Right lobe of liver (tissue), 6 donors: ENCODE results near the gene IL1RAP. TPM values are rescaled to one million over a fixed set of nuclear protein-coding genes. Genes with fewer than 3 reads are reported as not detected.

Experiments used
- ATAC-seq, 4 donors: fragments of 200-7000 bp; cut with Tn5 transposase; one replicate each; pipeline ENCODE4 v1.9.1; 2020; ENCODE audit warnings: mild to moderate bottlenecking in 4 of 4, moderate library complexity in 4 of 4
- DNase-seq, 3 donors: peaks; one replicate each; pipeline ENCODE4 v3.0.0-alpha.2; 2020
- H3K27ac ChIP-seq, 3 donors: fragments of 200-600 bp; one replicate each; pipeline ENCODE4 v1.8.0; 2022
- H3K27me3 ChIP-seq, 2 donors: fragments of 200-600 bp; one replicate each; pipeline ENCODE4 v1.8.0; 2022
- H3K36me3 ChIP-seq, 4 donors: fragments of 200-600 bp; sonication (generic) in 1 of 4; one replicate each; pipeline versions ENCODE4 v1.5.1 to v1.8.0; 2017 to 2022; ENCODE audit warnings: control low read depth in 1 of 4
- H3K4me1 ChIP-seq, 4 donors: fragments of 200-600 bp; sonication (generic) in 1 of 4; one replicate each; pipeline versions ENCODE4 v1.5.1 to v1.8.0; 2017 to 2022; ENCODE audit warnings: control low read depth in 1 of 4
- H3K4me3 ChIP-seq, 3 donors: fragments of 200-600 bp; one replicate each; pipeline ENCODE4 v1.8.0; 2022
- H3K9me3 ChIP-seq, 4 donors: fragments of 200-600 bp; sonication (generic) in 1 of 4; one replicate each; pipeline versions ENCODE4 v1.5.1 to v1.8.0; 2017 to 2022; ENCODE audit warnings: control low read depth in 1 of 4
- POLR2A ChIP-seq: fragments of 450-650 bp; IDR thresholded peaks from one replicate; pipeline ENCODE4 v1.6.1; 2017; ENCODE audit warnings: antibody characterized with exemption, mild to moderate bottlenecking
- WGBS: methylation state at CpG from one replicate; pipeline ENCODE4 v1.1.6; 2018; ENCODE audit warnings: low coverage, low lambda C conversion rate; ENCODE audit not compliant: insufficient coverage; ENCODE audit errors: missing lambda C conversion rate; 5-methylcytosine and 5-hydroxymethylcytosine counted together
- intact Hi-C, 2 donors: fragments of 100-400 bp; cut with DNase I; formaldehyde crosslinking; loops; one replicate each; pipeline versions ENCODE4 v1.11.2 to v1.14.1; 2022
- total RNA-seq, 6 experiments: library from RNA; depleted of rRNA in 2 of 6; stranded (reverse); fragments of >200 nt in 2 of 6; fragmentation: NEBNext Ultra II Directional in 3 of 6; extraction: Animal tissue kit (Norgen Biotek cat#: 25700) in 3 of 6; gene quantifications; one replicate each; pipeline versions ENCODE4 v1.1.0 to v1.2.4, GENCODE V29; 2016 to 2023
- TF ChIP-seq, protein P1 (sequence below), 4 donors: fragments of 200-600 bp in 3 of 4; fragments of 450-650 bp in 1 of 4; IDR thresholded peaks; one replicate each; pipeline versions ENCODE4 v1.5.1 to v1.8.0; 2016 to 2022; ENCODE audit warnings: antibody characterized with exemption in 4 of 4, mild to moderate bottlenecking in 2 of 4
- donor health status: DM: no; HTN: yes; CAD: no.
- donor health status: DM: no; HTN: no; CAD: no.
- donor health status: DM: no; HTN: no; CAD: no.
- donor health status: DM: no; HTN: yes; CAD: no.
- donor health status: DM: no; HTN: yes; CAD: no.

The IL1RAP gene
- total RNA-seq, 6 experiments from 2014 or later, result 44.6 to 142 (median 60.5) TPM

- Histone ChIP-seq H3K27me3 (no peaks in the 10 kb centered on the region), H3K36me3 (no peaks in the 10 kb centered on the region), H3K4me3 (no peak overlapping the region), H3K27ac (no peak overlapping the region), H3K4me1 (peaks cover 0 to 67% (median 16%) of the 10 kb centered on the region in 4 donors), H3K9me3 (no peaks in the 10 kb centered on the region)
- intact Hi-C loops, result no loop called here
- 92% methylated on average over 2 of the region's 2 CpGs for WGBS
- TF ChIP-seq POLR2A, result no peak
- TF ChIP-seq, protein P1, sequence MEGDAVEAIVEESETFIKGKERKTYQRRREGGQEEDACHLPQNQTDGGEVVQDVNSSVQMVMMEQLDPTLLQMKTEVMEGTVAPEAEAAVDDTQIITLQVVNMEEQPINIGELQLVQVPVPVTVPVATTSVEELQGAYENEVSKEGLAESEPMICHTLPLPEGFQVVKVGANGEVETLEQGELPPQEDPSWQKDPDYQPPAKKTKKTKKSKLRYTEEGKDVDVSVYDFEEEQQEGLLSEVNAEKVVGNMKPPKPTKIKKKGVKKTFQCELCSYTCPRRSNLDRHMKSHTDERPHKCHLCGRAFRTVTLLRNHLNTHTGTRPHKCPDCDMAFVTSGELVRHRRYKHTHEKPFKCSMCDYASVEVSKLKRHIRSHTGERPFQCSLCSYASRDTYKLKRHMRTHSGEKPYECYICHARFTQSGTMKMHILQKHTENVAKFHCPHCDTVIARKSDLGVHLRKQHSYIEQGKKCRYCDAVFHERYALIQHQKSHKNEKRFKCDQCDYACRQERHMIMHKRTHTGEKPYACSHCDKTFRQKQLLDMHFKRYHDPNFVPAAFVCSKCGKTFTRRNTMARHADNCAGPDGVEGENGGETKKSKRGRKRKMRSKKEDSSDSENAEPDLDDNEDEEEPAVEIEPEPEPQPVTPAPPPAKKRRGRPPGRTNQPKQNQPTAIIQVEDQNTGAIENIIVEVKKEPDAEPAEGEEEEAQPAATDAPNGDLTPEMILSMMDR (IDR thresholded peaks at IDR 0.05), result no peak
- DNase-seq, result no peak
- ATAC-seq, result no peak
These were observed 24.4 kb downstream of the IL1RAP start for GRCh38 chr3:190538288-190538687.

GRCh38 chr3:190539526-190539925 lies 25.6 kb downstream of the IL1RAP start:
- Histone ChIP-seq H3K36me3 (no peaks in the 10 kb centered on the region), H3K27me3 (no peaks in the 10 kb centered on the region), H3K4me1 (peaks cover 0 to 69% (median 18%) of the 10 kb centered on the region in 4 donors), H3K27ac (peak overlapping the region in 1 of 3 donors; percentile 76), H3K9me3 (no peaks in the 10 kb centered on the region), H3K4me3 (no peak overlapping the region)
- 92% methylated on average over 3 of the region's 3 CpGs for WGBS
- TF ChIP-seq, protein P1 (IDR thresholded peaks at IDR 0.05), result no peak
- TF ChIP-seq POLR2A, result no peak
- ATAC-seq (no peak), DNase-seq (no peak)
- intact Hi-C loops, result no loop called here

DNA sequence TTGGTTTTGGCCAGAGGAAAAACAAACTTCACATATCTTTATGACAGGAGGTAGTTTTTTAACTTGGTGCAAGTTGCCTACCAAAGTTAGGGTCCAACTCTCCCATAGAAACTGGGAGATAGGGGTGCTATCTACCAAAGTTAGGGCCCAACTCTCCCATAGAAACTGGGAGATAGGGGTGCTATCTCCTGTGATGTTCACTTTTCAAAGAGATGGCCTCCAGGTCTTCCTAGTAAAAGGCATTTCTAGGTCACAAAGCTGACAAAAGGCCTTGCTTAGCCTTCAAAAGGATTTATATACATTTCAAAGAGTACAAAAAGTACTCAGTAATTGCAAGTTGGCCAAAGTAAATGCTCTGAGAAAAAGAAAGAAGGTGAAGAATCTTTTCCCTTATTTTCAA lies 27.1 kb downstream of the IL1RAP start:
- Histone ChIP-seq H3K4me3 (no peak overlapping the region), H3K4me1 (peaks cover 0 to 69% (median 23%) of the 10 kb centered on the region in 4 donors), H3K27ac (peak overlapping the region in 2 of 3 donors; percentile 62 to 76), H3K36me3 (no peaks in the 10 kb centered on the region), H3K27me3 (no peaks in the 10 kb centered on the region), H3K9me3 (no peaks in the 10 kb centered on the region)
- ATAC-seq (peak in 2 of 4 donors; percentile 7 to 33), DNase-seq (no peak)
- intact Hi-C loops, result no loop called here
- TF ChIP-seq, protein P1 (IDR thresholded peaks at IDR 0.05), result no peak

DNA sequence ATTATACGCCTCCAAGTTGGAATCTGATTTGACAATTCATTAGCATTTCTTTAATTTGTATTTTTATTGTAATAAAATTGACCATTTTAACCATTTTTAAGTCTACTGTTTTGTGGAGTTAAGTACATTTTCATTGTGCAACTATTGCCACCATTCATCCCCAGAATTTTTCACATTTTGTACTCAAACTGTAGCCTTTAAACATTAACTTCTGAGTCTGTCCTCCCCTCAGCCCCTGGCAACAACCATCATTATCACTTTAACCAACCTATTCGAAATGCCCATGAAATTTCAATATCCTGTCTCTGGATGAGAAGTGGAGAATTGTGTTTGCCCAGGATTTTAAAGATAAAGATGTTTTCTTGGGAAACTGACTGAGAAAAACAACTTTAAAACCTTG lies 27.7 kb downstream of the IL1RAP start:
- no peaks in the 10 kb centered on the region for H3K27me3 ChIP-seq
- ATAC-seq (peak; percentile 5 to 81 (median 53)), DNase-seq (no peak)
- peak overlapping the region in 2 of 3 donors; percentile 62 to 76 for H3K27ac ChIP-seq
- WGBS, result 31% methylated on average over 2 of the region's 2 CpGs
- TF ChIP-seq, protein P1 (IDR thresholded peaks at IDR 0.05), result no peak
- TF ChIP-seq POLR2A, result peak; percentile 32
- H3K4me3 ChIP-seq, result no peak overlapping the region
- intact Hi-C loops, result no loop called here
- H3K36me3 ChIP-seq, result no peaks in the 10 kb centered on the region
- no peaks in the 10 kb centered on the region for H3K9me3 ChIP-seq
- peaks cover 0 to 73% (median 25%) of the 10 kb centered on the region in 4 donors for H3K4me1 ChIP-seq

DNA sequence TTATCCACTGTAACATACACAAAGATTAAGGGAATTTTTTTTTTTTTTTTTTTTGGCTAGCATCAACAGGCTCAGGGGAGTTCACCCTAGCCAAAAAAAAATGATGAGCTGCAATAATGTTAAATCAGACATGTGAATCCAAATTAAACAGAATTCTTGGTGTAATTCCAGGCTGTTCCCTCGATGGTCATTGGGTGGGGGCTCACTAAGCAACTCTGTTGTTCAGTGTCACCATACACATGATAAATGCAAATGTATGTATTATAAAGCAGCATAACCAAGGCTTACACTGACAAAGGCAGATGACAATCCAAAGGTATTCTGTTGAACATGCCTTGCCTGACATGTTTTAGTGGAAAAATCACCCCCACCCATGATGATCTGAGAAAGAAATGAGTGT lies 29.0 kb downstream of the IL1RAP start:
- H3K27ac ChIP-seq, result peak overlapping the region in 2 of 3 donors; percentile 62 to 76
- TF ChIP-seq, protein P1 (IDR thresholded peaks at IDR 0.05), result no peak
- no peak for TF ChIP-seq POLR2A
- H3K27me3 ChIP-seq, result no peaks in the 10 kb centered on the region
- H3K4me3 ChIP-seq, result no peak overlapping the region
- H3K36me3 ChIP-seq, result no peaks in the 10 kb centered on the region
- 22% methylated on average over 1 of the region's 1 CpG for WGBS
- ATAC-seq (no peak), DNase-seq (no peak)
- no peaks in the 10 kb centered on the region for H3K9me3 ChIP-seq
- H3K4me1 ChIP-seq, result peaks cover 0 to 86% (median 31%) of the 10 kb centered on the region in 4 donors
- intact Hi-C loops, result no loop called here
